NCI-H460 (cell line): Measurements from ENCODE around the gene NCR2. TPM values are rescaled to one million over a fixed set of nuclear protein-coding genes. Genes with fewer than 3 reads are reported as not detected.
A peak's percentile ranks its signal among the peaks of the same experiment; 100 is the strongest.

Experiments used
- DNase-seq: peaks from one replicate; pipeline ENCODE4 v3.0.0-alpha.2; 2016; ENCODE audit warnings: low read depth; ENCODE audit errors: extremely low read depth
- total RNA-seq: library from RNA; depleted of rRNA; stranded (reverse); fragments of >200 nt; shearing (Covaris generic); gene quantifications from 2 replicates; pipeline ENCODE4 v1.2.3, GENCODE V29; 2014

Gene NCR2
- total RNA-seq, 1 experiment from 2014 or later, result not detected

- no peak for DNase-seq
Observed at GRCh38 chr6:41356825-41357224, 21.4 kb downstream of the NCR2 start.

GRCh38 chr6:41358503-41358902 is 23.1 kb downstream of the NCR2 start:
- no peak for DNase-seq

- no peak for DNase-seq
Observed at GRCh38 chr6:41359617-41360313, 24.4 kb downstream of the NCR2 start.

GRCh38 chr6:41360314-41360685 is 24.9 kb downstream of the NCR2 start:
- no peak for DNase-seq

GRCh38 chr6:41366150-41366549 is 30.7 kb downstream of the NCR2 start:
- no peak for DNase-seq

GRCh38 chr6:41367061-41367460 is 31.7 kb downstream of the NCR2 start:
- no peak for DNase-seq

- peak; percentile 63 for DNase-seq
Observed at GRCh38 chr6:41367700-41368099, 32.3 kb downstream of the NCR2 start.

- no peak for DNase-seq
Observed at GRCh38 chr6:41370488-41371111, 35.2 kb downstream of the NCR2 start.

- DNase-seq, result peak; percentile 54
Observed at GRCh38 chr6:41371461-41371991, 36.1 kb downstream of the NCR2 start.

GRCh38 chr6:41371992-41372831 is 36.8 kb downstream of the NCR2 start:
- no peak for DNase-seq

GRCh38 chr6:41372832-41373626 is 37.6 kb downstream of the NCR2 start:
- DNase-seq, result no peak

GRCh38 chr6:41373627-41373918 is 38.2 kb downstream of the NCR2 start:
- no peak for DNase-seq

GRCh38 chr6:41373919-41374617 is 38.7 kb downstream of the NCR2 start:
- no peak for DNase-seq

- DNase-seq, result no peak
Observed at GRCh38 chr6:41374618-41375590, 39.5 kb downstream of the NCR2 start.

GRCh38 chr6:41375598-41376151 is 40.3 kb downstream of the NCR2 start:
- no peak for DNase-seq

GRCh38 chr6:41376176-41376575 is 40.8 kb downstream of the NCR2 start:
- DNase-seq, result no peak

- no peak for DNase-seq
Observed at GRCh38 chr6:41377071-41377470, 41.7 kb downstream of the NCR2 start.

GRCh38 chr6:41379306-41379705 is 43.9 kb downstream of the NCR2 start:
- no peak for DNase-seq

- DNase-seq, result no peak
Observed at GRCh38 chr6:41386594-41386993, 51.2 kb downstream of the NCR2 start.
